HG03095 (cell line): Measurements from ENCODE around the gene CCDC27.

Experiments
- ATAC-seq: cut with Tn5 transposase; IDR thresholded peaks from one replicate; pipeline ENCODE4 v1.9.1; 2021; ENCODE audit warnings: moderate library complexity; ENCODE audit not compliant: unreplicated experiment

The CCDC27 gene

DNA sequence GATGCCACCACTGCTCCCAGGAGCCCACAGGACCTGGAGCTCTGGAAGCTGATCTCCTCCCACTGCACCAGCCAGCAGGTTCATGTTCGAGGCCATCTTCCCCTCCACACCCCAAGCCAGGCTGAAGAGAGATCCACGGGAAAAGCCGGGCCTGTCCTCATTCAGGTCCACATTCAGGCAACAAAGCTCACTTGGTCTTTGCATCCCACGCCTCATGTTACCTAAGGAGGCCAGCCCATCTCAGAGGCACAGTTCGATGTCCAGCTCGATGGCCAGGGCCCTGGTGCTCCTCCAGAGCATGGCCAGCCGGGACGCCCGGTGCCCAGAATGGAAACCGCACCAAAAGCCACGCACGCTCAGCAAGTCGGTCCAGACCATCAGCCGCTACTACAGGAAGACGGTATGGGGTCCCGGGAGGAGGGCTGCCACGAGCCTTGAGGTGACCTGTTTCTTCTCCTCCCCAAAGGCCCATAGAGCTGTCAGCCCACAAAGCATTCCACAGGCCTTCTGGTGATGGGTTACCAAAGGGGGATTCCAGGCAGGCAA, at the start of gene CCDC27:
TSS of gene CCDC27 (plus strand) at position 51 of the 546 bp plus-strand sequence. CDS start at position 83, 32 bp downstream.
- ATAC-seq, result no peak

DNA sequence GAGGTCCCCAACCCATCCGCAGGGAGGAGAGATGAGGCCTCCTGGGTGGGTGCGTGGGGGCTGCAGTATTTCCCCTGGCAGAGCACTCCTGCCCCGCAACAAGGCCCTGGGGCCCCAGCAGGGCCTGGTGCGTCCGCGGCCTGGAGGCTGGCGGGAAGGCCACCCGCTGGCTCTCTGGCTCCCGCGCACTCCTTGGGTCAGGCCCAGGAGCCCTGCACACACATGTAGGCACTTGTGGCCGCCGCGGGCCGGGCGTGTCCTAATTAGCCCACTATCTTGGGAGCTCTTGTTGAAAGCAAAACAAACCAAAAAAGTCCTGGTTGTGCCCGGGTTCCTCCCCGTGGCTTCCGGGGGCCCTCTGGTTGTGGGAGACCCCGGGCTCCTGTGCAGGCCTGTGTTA, 49.7 kb upstream of the CCDC27 start:
- no peak for ATAC-seq

DNA sequence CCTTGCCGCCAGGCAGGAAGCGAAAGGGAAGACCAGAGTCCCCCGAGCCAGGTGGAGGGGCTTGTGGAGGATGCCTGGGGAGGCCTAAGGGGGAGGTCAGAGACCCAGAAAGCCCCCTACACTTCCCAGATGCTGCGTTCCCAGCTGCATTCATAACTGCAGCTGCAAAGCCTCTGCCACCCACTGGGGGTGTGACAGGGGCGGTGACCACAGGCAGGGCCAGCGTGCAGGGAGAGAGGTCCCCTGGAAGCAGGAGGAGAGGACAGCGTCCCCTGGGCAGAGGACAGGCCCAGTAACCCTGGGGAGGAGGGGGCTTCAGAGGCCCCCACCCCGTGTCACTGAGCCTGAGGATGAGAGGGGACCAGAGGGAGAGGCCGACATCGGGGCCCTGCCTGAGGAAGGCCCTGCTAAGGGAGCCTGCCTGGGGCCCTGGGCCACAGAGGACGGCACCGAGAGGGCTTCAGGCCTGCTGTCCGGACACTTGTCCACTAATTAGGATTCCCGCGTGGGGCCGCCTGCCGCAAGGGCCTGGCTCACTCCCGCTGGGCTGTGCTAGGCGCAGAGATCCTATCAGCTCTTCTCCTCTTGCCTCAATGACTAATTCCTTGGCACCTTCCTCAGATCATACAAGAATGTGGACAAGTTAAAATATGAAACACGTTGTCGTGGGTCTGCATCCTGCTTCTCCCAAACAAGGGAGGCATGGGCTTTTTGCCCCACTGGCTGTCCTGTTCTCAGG, 49.1 kb upstream of the CCDC27 start:
- no peak for ATAC-seq

DNA sequence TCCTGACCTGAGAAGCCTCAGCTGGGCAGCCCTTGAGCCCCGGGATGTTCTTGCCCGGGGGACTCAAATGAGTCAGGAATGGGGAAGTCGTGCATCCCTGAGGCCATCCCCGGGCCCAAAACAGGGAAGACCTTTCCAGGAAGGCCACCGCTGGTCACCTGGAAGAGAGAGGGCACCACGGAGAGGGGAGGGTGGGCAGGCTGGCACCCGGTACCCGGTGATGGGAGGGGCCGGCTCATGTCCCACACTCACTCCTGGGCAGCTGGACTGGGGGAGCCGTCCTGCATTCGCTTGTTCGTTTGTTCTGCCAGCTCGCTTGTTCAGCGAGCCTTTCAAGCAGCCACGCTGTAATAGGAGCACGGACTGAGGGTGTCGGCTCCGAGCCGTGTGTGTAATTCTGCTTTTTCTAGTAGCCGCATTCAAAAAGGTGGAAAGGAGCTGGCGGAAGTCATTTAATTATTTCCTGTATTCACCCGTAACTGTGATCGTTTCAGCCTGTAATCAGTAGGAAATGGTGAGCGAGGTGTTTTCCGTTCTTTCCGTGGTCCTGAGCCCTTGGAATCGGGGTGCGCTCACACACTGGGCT, 48.4 kb upstream of the CCDC27 start:
- ATAC-seq, result no peak

DNA sequence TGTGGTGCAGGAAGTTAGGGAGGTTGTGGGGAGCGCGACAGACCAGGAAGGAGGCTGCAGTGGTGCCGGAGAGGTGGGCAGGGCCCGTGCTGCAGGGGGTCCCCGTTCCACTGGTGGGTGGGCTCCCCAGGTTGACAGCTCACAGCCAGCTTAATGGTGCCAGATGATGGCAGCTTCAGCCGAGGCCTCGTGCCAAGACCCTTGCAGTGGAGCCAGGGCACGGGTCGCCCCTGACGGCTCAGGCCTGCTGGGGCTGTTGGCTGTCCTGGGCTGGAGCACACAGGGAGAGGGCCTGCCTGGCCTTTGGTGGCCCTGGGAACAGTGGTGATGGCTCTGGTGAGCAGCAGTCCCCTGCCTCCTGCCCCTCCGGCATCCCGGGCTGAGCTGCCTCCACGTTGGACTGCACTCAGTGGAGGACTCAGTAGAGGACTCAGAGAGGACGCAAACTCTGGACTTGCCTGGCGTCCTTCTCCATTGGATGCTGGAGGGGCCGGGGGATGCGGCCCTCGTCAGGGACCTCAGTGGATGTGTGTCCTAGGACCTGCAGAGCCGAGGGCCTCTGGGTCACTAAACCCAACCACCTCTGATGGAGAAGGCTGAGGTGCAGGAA, 46.8 kb upstream of the CCDC27 start:
- no peak for ATAC-seq

DNA sequence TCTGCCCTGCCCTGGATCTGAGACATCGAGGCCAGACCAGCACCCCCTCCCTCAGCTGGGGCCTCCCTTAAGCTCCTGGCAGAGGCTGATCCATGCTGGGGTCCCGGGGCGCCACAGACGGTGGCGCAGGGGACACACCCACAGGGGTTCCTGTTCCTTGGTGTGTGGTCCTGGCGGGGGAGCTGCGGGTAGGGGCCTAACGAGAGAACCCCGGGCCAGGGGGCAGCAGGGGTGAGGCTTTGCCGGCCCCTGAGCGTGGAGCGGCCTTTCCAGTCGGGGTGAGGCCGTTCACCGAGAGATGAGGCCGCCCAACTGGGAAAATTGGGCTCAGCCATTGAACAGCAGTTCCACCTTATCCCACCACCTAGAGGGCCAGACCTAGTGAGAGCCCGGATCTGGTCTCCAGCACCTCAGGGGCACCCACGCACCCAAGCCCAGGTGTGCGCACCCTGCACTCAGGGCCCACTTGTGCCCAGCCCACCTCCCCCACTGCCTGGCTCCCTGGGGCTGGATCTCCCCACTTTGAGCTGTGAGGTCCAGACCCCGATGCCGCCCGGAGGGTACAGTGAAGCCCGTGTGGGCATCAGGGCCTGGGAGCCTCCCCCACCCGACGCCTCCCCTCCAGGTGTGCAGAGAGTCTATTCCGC, 45.5 kb upstream of the CCDC27 start:
- no peak for ATAC-seq

DNA sequence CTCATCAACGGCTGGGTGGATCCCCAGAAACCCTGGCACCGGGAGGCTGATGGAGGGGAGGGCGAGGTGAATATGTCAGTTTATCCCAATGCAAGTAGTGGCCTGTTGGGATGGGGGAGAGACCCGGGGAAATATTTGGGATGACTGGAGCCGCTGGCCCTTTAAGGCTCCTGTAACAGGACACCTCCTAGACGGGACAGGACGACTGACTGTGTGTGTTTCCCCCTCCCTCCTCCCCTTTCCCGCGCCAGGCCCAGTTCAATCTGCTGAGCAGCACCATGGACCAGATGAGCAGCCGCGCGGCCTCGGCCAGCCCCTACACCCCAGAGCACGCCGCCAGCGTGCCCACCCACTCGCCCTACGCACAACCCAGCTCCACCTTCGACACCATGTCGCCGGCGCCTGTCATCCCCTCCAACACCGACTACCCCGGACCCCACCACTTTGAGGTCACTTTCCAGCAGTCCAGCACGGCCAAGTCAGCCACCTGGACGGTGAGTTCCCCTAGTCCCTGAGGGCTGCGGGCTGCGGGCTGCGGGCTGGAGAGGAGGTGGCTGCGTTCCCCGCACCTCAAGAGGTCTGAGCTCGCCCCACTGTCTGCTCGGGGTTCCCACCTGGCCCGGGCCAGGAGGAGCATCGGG, 44.8 kb upstream of the CCDC27 start:
- no peak for ATAC-seq

DNA sequence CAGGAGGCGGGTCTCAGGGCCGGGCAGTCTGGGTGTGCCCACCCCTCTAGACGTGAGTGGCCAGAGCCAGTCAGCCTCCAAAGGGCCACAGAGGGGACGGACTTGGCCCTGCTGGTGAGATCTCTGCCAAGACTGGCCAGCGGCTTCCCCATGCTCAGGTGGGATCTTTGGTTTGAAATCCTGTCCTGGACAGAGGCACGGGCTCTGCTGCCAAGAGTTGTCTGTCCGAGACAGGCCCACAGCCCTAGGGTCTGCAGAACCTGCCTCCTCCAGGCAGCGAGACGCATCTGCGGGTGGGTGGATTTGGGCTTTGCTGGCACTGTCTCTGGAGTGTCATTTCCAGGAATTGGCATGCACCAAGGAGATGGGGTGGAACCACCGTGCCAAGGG, 44.3 kb upstream of the CCDC27 start:
- no peak for ATAC-seq

DNA sequence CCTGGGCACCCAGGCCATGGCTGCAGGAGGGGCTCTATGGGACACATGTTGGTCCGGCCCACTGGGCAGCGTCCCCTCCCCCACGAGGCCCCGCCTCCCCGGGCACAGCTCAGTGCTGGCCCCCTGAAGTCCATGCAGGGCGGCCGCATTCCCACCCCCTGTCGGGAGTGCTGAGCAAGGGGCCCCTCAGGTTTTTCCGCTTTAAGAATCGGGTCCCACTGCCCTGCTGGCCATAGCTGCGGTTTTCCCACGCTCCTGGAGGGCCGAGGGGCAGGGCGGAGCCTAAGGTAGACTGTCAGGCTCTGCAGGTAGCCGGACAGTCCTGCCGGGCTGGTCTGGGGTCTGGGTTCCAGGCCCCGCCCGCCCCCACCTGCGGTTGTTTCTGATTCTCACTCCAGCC, 43.5 kb upstream of the CCDC27 start:
- ATAC-seq, result no peak

DNA sequence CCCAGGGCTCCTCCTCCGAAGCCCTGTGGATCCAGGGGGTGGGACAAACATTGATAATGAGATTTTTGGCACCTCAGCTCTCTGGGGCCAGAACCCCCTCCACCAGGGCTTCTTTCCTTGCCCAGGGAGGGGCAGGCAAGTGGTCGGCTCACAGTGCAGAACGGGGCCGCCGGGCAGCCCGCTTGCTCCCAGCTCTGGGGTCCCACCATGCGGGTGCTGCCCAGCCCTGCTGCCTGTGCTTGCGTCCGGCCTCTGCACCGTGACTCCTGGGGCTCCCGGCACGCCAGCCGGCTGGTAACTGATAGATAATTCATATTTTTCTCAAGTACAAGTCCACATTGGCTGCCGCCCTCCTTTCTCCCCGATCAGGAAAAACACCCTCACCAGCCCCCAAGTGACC, 42.0 kb upstream of the CCDC27 start:
- no peak for ATAC-seq

DNA sequence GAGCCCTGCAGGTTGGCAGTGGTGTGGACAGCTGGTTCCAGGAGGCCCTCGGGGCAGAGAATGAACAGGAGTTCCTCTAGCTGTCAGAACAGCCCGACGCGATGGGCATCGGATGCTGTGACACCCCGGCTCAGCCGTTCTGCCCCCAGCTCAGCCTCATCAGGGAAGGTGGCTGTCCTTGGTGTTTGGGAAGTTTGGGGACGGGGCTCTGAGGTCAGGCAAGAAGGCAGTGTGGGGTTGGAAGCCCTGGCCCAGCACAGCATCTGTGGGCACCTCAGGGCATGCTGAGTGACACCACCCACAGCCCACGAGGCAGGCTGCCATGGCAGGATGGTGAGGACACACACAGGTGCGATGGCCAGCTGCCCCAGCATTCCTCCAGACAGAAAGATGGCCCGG, 40.9 kb upstream of the CCDC27 start:
- no peak for ATAC-seq

DNA sequence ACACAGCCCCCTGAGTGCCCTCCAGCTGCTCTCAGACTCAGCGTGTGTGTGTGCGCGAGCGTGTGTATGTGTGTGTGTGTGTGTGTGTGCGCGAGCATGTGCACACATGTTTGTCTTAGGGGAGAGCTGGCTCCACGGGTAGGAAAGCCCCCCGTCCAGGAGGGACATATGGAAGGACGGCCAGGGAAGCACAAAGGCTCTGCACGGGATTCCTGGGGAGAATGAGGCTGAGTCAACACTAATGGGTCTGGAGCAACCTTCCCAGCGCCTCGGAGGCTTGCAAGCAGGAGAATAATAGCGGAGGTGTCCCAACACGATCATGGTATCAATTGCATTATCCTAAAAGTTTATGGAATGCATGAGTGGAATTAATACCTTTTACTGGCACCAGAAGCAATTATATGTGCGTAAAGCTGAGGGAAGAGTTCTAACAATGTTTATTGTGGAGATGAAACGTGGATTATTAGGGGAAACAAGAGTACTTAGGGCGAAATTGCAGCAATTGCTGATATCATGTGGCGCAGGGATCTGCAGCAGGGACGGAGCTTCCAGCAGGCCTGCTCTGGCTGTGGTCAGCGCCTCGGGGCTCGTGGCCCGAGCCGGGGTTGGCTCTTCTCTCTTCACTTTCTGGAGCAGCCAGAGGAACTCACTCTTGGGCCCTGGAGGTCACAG, 40.3 kb upstream of the CCDC27 start:
- ATAC-seq, result no peak

DNA sequence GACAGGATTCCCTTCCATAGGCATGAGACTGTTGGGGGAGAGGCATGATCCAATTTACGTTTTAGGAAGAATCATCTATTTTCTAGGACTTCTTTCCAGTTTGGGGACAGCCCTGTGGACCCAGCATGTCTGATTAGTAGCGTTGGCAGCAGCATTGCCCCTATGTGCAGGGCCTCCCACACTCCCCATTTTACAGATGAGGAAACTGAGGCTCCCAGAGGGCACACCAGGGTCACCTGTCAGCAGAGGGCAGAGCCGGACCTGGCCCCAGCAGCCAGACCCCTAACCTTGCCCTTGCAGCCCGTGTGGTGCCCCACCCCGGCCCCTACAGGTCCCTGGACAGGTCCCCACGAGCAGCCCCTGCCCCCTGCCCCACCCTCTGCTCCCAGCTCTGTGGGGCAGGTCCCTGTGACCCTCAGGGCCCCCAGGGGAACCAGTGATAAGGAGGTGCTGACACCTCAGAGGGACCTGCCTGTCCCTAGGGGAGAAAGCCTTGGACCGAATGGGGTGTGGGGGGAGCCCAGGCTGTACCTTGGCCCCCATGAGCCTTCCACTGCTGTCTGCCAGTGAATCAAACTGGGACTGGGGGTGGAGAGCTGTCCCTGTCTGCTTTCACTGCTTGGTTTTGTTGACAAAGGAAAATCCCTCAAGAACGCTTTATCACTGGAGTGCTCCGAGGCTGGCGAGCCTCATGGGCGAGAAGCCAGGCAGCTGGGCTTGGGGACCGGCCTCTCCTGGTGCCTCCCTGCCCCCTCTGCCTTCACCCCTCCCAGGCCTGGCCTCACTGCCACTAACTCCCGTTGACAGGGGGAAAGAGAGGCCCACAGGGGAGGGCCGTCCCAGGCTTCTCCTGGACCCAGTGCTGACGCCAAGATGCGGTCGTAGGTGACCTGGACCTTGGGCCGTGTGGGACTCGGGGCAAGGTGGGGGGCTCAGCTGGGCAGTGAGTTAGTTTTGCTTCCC, 39.4 kb upstream of the CCDC27 start:
- ATAC-seq, result no peak

DNA sequence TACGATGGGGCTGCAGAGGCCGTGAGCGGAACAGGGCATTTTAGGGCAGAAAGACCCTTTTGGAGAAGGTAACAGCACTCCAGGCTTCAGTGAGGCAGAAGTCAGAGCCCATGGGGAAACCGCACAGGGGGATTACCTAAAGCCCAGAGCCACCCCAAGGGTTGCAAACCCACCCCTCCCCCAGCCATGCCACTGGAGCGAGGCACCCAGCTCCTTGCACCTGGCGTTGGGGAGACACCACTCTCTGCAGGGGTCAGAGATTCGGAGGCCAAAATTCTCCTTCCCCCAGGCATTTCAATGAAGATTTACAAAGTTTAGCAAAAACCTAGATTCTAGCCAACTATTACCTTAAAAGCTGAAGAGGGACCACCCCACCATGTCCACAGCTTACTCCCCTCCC, 38.4 kb upstream of the CCDC27 start:
- no peak for ATAC-seq

DNA sequence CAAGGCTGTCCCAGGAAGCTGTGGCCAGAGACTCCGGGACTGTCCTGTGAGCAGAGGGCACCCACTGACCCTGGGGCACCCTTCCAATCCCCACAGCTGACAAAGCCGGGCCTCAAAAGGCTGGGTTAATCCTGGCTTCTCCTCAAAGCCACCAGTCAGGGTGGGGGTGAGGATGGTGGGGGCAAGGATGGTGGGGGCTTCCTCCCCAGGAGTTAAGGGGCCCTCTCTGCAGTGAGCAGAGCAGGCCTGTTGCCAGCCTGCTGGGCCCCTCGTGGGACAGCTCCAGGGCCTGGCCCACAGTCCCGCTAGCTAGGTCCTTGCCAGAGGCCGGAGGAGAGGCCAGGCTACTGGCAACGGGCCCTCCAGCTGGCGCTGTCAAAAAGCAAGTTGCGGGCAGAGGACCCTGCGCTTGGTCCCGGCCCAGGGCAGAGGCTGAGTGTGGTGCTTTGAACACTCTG, 37.9 kb upstream of the CCDC27 start:
- no peak for ATAC-seq

DNA sequence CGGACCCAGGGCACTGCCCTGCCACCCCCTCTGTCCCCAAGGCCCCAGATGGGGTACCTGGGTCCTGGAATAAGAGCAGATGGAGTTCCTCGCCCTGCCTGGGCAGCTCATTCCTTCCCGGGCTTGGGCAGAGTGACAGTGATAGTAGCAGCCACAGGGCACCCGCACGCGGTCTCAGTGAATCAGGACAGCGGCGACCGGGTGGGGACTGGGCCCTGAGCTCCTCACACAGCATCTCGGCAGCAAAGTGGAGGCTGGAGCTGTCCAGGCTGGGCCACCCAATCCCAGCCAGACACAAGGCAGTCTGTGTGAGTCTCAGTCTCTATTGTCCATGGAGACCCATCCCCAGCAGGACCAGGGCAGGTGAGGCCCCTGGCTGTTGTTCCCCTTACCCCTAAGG, 37.4 kb upstream of the CCDC27 start:
- ATAC-seq, result no peak

DNA sequence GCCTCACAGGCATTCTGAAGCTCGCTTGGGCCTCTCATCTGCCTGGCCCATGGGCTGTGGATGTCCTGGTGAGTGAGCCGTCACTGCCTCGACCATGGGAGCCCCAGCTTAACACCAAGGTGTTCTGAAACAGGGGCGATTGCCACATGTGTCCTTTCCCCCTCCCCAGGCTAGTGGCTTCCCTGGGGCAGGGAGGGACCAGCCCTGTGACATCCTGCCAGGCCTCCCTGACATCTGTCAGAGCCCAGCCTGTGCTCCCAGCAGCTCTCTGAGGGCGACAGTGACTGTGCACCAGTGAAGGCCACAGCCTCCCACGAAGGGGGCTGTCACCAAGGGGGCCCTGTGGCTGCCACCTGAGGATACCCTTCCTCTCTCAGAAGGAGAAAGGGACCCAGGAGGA, 35.9 kb upstream of the CCDC27 start:
- no peak for ATAC-seq

DNA sequence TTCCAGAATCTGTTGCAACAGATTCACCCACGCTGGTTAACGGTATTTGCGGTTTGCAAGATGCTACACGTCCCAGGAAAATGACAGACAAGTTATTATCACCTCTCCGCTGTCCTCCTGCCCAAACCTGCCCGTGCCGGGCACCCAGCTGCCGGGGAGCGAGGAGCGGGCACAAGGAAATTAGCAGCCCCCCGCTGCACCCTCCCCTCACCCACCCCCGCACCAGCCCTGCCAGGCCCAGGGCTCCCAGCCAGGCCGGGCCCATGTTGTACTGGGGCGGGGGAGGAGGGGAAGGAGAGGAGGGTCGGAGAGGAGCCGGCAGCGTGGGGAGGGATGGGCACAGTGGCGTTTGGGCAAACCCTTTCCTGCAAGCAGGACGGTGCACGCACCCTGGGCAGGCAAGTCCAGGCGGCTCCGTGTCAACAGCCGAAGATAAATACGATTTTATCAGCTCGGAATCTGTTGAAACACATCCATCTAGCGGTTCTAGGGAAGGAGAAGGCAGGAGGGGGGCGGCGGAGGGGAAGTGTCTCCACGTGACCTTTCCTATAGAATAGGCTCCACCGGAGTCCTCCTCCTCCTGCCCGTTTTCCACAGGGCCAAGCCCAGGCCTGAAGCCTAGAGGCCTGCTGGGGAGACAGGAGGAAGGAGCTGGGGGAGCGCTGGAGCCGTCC, 35.1 kb upstream of the CCDC27 start:
- no peak for ATAC-seq
